Measurements from ENCODE around the gene KIAA1549.

DNA sequence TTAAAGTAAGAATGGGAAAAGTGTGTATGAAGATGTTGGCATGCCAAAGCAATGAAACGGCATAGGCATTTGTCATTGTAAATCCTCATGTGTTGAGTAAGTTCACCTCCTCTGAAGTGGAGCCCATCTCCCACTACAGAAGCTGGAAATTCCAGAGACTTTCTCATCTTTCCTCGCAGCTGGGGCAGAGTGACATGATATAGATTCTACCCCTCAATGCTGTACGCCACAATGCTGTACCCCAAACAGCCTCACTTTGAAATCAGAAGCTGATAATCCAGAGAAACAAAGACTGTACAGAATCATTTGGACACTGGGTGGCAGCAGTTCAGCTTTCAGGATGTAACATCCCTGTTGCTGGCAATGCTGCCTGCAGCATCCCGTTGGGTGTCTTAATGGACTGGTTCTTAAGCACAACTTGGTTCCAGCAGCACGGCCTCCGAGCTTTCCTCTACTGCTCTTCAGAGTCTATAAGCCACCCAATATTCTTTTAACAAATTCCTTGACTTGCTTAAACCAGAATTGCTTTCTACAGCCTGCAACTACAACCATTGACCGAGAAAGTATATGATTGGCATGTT lies 35.8 kb upstream of the KIAA1549 start:
- no peak for TF ChIP-seq EZH2 (IDR thresholded peaks at IDR 0.05)
- no peak for TF ChIP-seq FOXP2 (optimal IDR thresholded peaks at IDR 0.05; ENCODE audit: control extremely low read depth, extremely low read length, insufficient read depth)
- no peak for TF ChIP-seq POLR2AphosphoS5 (IDR thresholded peaks at IDR 0.05; ENCODE audit: borderline replicate concordance, low read depth, low read length)
